GM19467 (cell line): ENCODE results near the gene LSM3.

Experiments
- ATAC-seq: cut with Tn5 transposase; IDR thresholded peaks from one replicate; pipeline ENCODE4 v1.9.1; 2021; ENCODE audit warnings: mild to moderate bottlenecking, moderate library complexity; ENCODE audit not compliant: unreplicated experiment

The LSM3 gene

GRCh38 chr3:14194865-14195264 is 16.2 kb downstream of the LSM3 start:
- ATAC-seq: no peak

GRCh38 chr3:14199641-14200040 is 21.0 kb downstream of the LSM3 start:
- no peak for ATAC-seq

DNA sequence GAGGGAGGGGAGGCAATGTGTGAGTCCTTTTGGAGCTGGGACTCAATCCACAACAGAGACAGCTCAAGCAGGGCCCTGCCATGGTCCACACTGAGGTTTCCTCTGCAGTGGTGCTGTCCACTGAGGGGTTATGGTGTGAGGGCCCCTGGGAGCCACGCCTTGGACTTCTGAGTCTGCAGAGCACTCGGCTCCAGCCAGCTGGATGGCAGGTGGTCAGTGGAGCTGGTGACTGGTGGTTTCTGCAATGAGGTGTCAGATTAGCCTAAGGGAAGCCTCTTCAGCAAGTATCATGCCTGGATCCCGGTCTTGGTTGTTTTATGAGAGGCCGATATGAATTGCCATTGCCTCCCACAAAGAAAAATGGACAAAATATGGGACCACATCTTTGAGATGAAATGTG is 21.7 kb downstream of the LSM3 start:
- no peak for ATAC-seq

- ATAC-seq: no peak
These were observed 22.2 kb downstream of the LSM3 start for GRCh38 chr3:14200841-14201240.

DNA sequence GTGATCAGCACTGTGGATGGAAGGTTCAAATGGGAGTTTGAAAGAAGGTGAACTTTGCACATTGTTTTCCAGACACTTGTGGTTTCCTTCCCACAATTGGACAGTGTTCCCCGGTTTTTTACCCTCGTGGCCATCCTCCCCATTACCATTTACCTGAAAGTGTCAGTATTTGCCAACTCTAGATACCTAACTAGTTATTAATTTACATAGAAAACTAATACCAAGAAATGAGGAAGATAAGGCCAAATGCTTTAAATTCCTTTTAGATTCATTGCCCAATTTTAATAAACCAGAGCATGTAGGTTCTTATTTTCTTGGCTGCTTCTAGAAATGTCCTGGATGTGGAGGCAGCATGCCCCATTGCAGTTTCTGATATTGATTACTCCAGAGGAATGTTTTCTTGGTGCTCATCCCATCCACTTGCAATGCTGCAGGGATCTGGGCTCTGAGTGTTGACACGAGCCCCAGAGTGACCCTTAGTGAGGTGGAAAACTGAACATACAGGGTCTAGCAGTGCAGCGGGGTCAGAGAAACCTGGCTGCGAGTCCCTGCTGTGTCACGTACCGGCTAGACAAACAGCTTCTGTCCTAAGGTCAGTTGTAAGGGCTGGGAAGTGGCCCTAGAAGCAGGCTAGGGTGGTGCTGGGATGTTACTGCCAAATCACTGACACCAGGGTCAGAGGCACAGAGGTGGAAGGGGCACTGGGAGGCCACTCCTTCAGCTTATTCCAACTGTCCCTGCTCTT is 23.5 kb downstream of the LSM3 start:
- ATAC-seq: no peak

DNA sequence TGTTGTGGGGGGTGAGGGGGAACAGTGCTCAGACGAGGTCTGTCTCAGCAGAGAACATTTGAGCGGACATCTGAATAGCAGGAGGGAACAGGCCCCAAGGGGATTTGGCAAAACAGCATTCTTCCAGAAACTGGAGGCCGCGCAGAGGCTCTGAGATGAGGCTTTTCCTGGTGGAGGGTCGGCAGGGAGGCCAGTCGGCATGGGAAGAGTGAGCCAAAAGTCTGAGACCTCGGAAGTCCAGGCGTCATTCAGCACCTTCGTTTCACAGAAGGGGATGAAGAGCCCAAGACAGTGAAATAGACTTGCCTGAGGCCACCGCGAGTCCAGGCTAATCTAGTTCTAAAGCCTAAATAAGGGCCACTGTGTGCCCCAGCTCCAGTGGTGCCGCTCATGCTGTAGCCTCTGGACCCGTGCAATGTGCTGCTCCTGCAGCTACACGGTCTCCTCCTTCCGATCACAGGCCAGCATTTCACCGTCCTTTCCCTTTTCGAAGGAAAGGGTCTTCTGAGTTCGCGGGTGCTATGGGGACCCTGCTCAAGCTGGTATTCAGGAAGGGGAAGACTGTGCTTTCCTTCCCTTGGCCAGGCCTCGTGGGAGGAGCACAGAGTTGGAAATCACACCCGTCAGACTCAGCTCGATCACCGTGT is 24.4 kb downstream of the LSM3 start:
- ATAC-seq: no peak

GRCh38 chr3:14203521-14204079 is 25.0 kb downstream of the LSM3 start:
- no peak for ATAC-seq

DNA sequence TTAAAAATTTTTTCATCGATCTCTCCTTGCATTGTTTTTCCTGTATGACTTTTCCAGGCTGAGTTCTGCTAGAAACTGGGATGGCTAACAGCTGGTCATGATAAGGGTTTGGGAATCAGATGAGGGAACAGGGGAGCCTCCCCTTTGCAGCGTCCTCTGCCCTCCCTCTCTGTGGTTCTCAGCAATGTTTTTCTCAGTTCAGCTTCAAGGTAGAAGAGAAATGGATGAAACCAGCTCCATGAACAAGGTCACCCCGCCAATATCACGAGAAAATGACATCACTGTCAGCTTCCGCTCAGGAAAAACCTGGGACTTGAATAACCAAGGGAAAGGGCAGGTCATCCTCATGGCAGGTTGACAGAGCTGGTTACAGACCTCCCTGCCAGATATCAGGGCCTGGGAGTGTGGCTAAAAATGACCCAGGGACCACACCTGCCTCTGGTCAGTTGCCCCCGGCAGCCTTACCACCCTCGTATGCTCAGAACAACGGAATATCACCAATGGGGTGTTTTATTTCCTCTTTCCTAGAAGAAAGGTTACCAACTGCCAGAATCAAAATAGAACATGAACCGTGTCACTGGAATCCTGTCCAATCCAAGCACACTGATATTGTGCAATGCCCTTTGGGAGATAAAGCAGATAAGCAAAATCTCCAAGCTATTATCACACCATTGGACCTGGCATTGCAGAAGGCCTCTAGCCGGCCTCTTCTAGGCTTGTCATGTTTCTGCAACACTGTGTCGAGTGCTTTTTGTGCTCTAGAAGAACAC is 26.1 kb downstream of the LSM3 start:
- no peak for ATAC-seq

DNA sequence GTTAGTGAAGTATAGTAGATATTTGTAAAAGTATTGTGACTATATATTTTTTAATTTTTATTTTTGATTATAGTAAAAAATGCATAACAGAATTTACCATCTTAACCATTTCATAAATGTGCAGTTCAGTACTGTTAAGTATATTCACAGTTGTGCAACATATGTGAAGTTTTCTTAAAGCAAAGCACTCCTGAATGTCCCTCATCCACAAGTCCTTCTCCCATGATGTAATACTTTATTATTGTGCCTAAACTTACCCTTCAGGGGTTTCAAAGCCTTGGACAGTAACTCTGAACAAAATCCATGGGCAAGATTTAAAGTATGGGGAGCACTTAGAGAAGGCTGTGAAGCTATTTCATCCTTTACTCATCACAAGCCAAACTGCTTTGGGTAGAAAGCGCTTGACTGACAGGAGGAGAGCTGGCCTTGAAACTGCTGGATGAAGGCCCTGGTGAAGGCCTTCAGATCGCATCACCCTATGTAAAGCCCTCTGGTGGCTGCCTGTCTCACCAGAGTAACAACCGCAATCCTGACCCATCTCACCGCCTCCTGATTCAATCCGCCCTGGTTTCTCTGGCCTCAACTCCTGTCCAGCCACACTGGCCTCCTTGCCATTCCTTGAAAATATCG is 28.0 kb downstream of the LSM3 start:
- no peak for ATAC-seq

- ATAC-seq: no peak
These were observed 29.6 kb downstream of the LSM3 start for GRCh38 chr3:14208168-14208567.

DNA sequence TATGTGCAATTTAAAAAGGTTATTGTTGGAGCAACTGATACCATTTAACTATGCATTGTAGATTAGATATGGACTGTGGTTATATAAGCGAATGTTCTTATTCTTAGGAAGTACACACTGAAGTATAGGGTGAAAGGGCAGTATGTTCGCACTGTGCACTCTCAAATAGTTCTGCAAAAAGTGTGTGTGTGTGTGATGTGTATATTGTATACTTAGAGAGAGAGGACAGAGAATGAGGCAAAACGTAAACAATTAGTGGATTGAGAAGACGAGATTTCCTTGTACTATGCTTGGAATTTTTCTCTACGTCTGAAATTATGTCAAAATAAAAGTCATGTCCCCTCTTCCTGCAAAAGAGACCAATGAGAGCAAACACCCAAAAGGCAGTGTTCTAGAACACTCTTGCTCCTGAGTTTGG is 30.4 kb downstream of the LSM3 start:
- no peak for ATAC-seq

GRCh38 chr3:14209581-14210289 is 31.1 kb downstream of the LSM3 start:
- no peak for ATAC-seq

DNA sequence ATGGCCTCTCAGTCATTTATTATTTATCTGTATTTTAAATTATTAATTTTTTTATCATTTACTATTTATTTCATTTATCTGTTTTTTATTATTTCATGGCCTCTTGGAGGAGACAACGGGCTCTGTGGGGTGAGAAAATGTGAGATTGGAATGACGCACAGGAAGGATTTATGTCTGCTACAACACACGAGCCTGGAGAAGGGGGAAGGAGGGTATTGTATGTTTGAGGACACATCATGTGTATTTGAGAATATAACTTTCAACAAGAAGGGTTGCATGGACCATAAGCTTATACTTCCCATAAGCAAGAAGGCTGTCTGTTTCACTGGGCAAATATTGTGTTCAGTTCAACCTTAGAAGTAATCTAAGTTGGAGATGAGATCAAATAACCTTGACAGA is 31.7 kb downstream of the LSM3 start:
- ATAC-seq: no peak

- no peak for ATAC-seq
These were observed 32.4 kb downstream of the LSM3 start for GRCh38 chr3:14210843-14211594.

GRCh38 chr3:14211621-14212020 is 33.0 kb downstream of the LSM3 start:
- ATAC-seq: no peak

GRCh38 chr3:14212032-14212431 is 33.4 kb downstream of the LSM3 start:
- no peak for ATAC-seq

- no peak for ATAC-seq
These were observed 34.6 kb downstream of the LSM3 start for GRCh38 chr3:14213066-14213774.

GRCh38 chr3:14214764-14215163 is 36.1 kb downstream of the LSM3 start:
- ATAC-seq: no peak
